ENCODE measurements around the gene CREB5. TPM values are rescaled to one million over a fixed set of nuclear protein-coding genes. Genes with fewer than 3 reads are reported as not detected.

CREB5 gene
- total and polyA plus RNA-seq, 2 experiments from 2014 or later: 2.4 to 4.4 TPM

DNA sequence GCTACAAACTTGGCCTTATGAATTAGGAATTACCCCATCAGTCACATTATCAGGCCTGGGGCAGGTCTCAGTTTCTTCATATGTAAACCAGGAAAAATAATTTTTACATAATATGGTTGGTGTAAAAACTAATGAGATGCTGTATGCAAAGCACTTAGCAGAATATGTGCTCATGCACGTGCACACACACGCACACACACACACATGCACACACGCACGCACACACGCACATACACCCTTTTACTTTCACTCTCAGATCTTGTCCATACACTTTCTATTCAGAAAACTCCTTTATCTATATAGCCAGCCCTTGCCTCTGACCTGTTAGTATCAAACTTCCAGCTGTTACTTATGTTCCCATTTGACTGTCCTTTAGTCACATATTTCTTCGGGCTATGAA, 92.7 kb downstream of the CREB5 start (continued):
- TF ChIP-seq, protein P1, sequence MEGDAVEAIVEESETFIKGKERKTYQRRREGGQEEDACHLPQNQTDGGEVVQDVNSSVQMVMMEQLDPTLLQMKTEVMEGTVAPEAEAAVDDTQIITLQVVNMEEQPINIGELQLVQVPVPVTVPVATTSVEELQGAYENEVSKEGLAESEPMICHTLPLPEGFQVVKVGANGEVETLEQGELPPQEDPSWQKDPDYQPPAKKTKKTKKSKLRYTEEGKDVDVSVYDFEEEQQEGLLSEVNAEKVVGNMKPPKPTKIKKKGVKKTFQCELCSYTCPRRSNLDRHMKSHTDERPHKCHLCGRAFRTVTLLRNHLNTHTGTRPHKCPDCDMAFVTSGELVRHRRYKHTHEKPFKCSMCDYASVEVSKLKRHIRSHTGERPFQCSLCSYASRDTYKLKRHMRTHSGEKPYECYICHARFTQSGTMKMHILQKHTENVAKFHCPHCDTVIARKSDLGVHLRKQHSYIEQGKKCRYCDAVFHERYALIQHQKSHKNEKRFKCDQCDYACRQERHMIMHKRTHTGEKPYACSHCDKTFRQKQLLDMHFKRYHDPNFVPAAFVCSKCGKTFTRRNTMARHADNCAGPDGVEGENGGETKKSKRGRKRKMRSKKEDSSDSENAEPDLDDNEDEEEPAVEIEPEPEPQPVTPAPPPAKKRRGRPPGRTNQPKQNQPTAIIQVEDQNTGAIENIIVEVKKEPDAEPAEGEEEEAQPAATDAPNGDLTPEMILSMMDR (conservative IDR thresholded peaks at IDR 0.05; ENCODE audit: low read depth in 2 of 2): no peak
- no peak for TF ChIP-seq EZH2 (IDR thresholded peaks at IDR 0.05; ENCODE audit: low read depth, unreplicated experiment)
- no peak for TF ChIP-seq EZH2phosphoT487 (IDR thresholded peaks at IDR 0.05; ENCODE audit: unreplicated experiment)
- TF ChIP-seq JUNB (IDR thresholded peaks at IDR 0.05; ENCODE audit: unreplicated experiment): no peak

DNA sequence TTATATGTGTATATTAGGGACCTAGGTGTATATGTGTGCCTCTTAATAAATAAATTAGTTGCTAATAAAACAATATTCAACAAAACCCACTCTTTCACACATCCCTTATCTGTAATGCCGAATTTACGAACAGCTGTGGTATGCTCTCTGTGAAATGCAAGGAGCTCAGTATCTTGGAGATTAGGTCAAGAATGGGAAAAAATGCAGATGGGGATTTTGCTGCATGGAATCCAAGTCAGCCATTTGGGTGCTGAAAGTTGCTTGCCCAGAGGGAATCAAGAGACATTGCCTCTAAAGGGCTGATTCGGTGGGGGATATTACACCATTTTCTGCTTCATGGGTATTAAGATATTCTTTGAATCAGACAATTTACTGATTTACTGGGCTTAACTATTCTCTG, 93.5 kb downstream of the CREB5 start:
- H3F3A ChIP-seq (replicated peaks; ENCODE audit: low read depth): no peaks in the 10 kb centered on the region
- DNase-seq (ENCODE audit: low spot score) (no peak), ATAC-seq (no peak)
- Mint-ChIP-seq H3K9me3 (no peaks in the 10 kb centered on the region; the same call in 2 of the 3 replicates), H3K4me1 (peaks cover 6% of the 10 kb centered on the region; the same call in 2 of the 3 replicates), H3K36me3 (ENCODE audit: low read depth) (no peaks in the 10 kb centered on the region), H3K27ac (no peak overlapping the region), H3K27me3 (ENCODE audit: insufficient read depth, low read depth, poor library complexity) (no peaks in the 10 kb centered on the region), H3K4me3 (no peak overlapping the region)
- H2AFZ ChIP-seq: no peak overlapping the region
- no peaks in the 10 kb centered on the region for H3K9me2 ChIP-seq (ENCODE audit: insufficient read depth)
- H3K27ac ChIP-seq (ENCODE audit: low read depth): no peak overlapping the region
- H4K20me1 ChIP-seq (replicated peaks; ENCODE audit: insufficient read depth): no peaks in the 10 kb centered on the region
- no peaks in the 10 kb centered on the region for H3K27me3 ChIP-seq (ENCODE audit: insufficient read depth)
- no peak overlapping the region for H3K4me3 ChIP-seq
- no peaks in the 10 kb centered on the region for H3K4me1 ChIP-seq (ENCODE audit: insufficient read depth)
- no peaks in the 10 kb centered on the region for H3K36me3 ChIP-seq (ENCODE audit: insufficient read depth)
- no peaks in the 10 kb centered on the region for H3K79me2 ChIP-seq (replicated peaks; ENCODE audit: insufficient read depth)
- no peak overlapping the region for H3K4me2 ChIP-seq
- no peak for TF ChIP-seq EZH2phosphoT487 (IDR thresholded peaks at IDR 0.05; ENCODE audit: unreplicated experiment)
- TF ChIP-seq NANOG (IDR thresholded peaks at IDR 0.05; ENCODE audit: borderline replicate concordance): no peak
- TF ChIP-seq JUNB (IDR thresholded peaks at IDR 0.05; ENCODE audit: unreplicated experiment): no peak
- no peak for TF ChIP-seq STAT1 (IDR thresholded peaks at IDR 0.05; ENCODE audit: unreplicated experiment)
- TF ChIP-seq, protein P2, sequence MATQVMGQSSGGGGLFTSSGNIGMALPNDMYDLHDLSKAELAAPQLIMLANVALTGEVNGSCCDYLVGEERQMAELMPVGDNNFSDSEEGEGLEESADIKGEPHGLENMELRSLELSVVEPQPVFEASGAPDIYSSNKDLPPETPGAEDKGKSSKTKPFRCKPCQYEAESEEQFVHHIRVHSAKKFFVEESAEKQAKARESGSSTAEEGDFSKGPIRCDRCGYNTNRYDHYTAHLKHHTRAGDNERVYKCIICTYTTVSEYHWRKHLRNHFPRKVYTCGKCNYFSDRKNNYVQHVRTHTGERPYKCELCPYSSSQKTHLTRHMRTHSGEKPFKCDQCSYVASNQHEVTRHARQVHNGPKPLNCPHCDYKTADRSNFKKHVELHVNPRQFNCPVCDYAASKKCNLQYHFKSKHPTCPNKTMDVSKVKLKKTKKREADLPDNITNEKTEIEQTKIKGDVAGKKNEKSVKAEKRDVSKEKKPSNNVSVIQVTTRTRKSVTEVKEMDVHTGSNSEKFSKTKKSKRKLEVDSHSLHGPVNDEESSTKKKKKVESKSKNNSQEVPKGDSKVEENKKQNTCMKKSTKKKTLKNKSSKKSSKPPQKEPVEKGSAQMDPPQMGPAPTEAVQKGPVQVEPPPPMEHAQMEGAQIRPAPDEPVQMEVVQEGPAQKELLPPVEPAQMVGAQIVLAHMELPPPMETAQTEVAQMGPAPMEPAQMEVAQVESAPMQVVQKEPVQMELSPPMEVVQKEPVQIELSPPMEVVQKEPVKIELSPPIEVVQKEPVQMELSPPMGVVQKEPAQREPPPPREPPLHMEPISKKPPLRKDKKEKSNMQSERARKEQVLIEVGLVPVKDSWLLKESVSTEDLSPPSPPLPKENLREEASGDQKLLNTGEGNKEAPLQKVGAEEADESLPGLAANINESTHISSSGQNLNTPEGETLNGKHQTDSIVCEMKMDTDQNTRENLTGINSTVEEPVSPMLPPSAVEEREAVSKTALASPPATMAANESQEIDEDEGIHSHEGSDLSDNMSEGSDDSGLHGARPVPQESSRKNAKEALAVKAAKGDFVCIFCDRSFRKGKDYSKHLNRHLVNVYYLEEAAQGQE (IDR thresholded peaks at IDR 0.05; ENCODE audit: unreplicated experiment): no peak
- TF ChIP-seq, protein P3, sequence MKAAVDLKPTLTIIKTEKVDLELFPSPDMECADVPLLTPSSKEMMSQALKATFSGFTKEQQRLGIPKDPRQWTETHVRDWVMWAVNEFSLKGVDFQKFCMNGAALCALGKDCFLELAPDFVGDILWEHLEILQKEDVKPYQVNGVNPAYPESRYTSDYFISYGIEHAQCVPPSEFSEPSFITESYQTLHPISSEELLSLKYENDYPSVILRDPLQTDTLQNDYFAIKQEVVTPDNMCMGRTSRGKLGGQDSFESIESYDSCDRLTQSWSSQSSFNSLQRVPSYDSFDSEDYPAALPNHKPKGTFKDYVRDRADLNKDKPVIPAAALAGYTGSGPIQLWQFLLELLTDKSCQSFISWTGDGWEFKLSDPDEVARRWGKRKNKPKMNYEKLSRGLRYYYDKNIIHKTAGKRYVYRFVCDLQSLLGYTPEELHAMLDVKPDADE (IDR thresholded peaks at IDR 0.05): no peak
- no peak for TF ChIP-seq ZNF331 (CRISPR knock-in tag; IDR thresholded peaks at IDR 0.05; ENCODE audit: low read depth)
- TF ChIP-seq, protein P1 (conservative IDR thresholded peaks at IDR 0.05; ENCODE audit: low read depth in 2 of 2): no peak
- no peak for TF ChIP-seq POLR2AphosphoS5 (IDR thresholded peaks at IDR 0.05; ENCODE audit: low read depth)
